ENCODE results near the gene USP54. TPM values are rescaled to one million over a fixed set of nuclear protein-coding genes. Genes with fewer than 3 reads are reported as not detected.
"Not testable (repeated sequence)": the region's sequence is repeated elsewhere in the genome, so short reads cannot be mapped to it uniquely, and the experiment has no call there.

The USP54 gene
- total and polyA plus RNA-seq, 9 donors, result 8.0 to 72.7 (median 32.0) TPM

DNA sequence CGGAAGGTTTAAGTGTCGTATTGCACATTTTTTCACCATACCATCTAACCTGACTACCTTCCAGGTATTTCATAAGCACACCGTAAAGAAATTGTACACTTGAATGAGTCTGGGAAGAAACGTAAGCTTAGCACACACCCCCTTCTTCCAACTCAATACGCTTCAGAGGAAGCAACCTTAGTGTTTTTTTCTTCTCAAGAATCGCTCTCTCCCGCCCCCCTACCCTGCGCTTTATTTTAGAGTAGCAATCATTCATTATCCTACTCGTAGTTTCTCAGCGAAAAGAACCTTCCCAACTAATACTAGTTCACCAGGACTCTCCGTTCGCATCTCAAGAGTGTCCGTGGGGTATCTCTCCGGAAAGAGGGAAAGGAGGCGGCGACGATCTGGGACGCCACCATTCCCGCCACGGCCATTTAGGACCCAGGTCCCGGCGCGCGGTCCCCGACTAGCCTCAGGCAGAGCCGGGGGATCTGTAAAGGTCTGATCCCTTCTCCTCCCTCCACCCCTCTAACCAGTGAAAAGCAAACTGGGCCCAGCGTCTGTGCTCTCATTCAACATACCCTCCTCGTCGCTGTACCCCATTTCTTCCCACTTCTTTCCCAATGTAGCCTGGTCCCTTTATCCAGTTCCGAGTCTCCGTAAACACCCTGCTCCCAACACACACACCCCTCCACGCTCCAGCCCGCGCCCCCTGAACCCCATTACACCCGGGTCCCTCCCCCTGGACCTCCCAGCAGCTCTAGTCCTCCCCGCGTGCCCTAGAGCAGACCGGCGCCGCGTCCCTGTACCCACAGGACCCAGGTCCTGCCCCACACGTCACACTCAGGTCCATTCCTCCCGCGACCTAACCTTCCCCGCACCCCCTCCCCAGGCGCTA, 34.1 kb upstream of the USP54 start:
- WGBS, 3 donors, result 0% methylated on average over 46 of the region's 46 CpGs
- TF ChIP-seq, protein P1, sequence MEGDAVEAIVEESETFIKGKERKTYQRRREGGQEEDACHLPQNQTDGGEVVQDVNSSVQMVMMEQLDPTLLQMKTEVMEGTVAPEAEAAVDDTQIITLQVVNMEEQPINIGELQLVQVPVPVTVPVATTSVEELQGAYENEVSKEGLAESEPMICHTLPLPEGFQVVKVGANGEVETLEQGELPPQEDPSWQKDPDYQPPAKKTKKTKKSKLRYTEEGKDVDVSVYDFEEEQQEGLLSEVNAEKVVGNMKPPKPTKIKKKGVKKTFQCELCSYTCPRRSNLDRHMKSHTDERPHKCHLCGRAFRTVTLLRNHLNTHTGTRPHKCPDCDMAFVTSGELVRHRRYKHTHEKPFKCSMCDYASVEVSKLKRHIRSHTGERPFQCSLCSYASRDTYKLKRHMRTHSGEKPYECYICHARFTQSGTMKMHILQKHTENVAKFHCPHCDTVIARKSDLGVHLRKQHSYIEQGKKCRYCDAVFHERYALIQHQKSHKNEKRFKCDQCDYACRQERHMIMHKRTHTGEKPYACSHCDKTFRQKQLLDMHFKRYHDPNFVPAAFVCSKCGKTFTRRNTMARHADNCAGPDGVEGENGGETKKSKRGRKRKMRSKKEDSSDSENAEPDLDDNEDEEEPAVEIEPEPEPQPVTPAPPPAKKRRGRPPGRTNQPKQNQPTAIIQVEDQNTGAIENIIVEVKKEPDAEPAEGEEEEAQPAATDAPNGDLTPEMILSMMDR (IDR thresholded peaks at IDR 0.05), result no peak
- TF ChIP-seq POLR2A (IDR thresholded peaks at IDR 0.05) (no peak), EP300 (IDR thresholded peaks at IDR 0.05) (no peak)
- Histone ChIP-seq H3K27ac (peak overlapping the region; percentile 16 to 73), H3K4me1 (ENCODE audit: insufficient read depth) (peaks cover 2% of the 10 kb centered on the region), H3K36me3 (no peaks in the 10 kb centered on the region), H3K9me3 (no peaks in the 10 kb centered on the region), H3K27me3 (no peaks in the 10 kb centered on the region), H3K4me3 (peak overlapping the region; percentile 91)
- intact Hi-C loops (cut with DNase I), result no loop called here
- DNase-seq, result peak in 3 of 5 donors; percentile 30 to 39 (median 31)

DNA sequence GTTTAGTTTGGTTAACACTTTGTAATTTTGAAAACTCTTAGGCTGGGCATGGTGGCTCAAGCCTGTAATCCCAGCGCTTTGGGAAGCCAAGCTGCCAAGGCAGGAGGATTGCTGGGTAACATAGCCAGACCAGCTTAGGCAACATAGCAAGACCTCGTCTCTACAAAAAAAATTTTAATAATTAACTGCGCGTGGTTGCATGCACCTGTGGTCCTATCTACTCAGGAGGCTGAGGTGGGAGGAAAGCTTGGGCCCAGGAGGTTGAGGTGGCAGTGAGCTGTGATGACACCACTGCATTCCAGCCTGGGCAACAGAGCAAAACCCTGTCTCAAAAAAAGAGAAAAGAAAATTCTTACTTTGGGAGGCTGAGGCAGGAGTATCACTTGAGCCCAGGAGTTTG, 31.9 kb upstream of the USP54 start:
- no peaks in the 10 kb centered on the region for H3K9me3 ChIP-seq
- 95 to 97% (median 95%) methylated on average over 4 of the region's 4 CpGs for WGBS, 3 donors
- no peak for TF ChIP-seq POLR2A (IDR thresholded peaks at IDR 0.05)
- TF ChIP-seq, protein P1 (IDR thresholded peaks at IDR 0.05), result no peak
- no peak for TF ChIP-seq EP300 (IDR thresholded peaks at IDR 0.05)
- DNase-seq, result no peak
- H3K4me3 ChIP-seq, result no peak overlapping the region
- peaks cover 2% of the 10 kb centered on the region for H3K4me1 ChIP-seq (ENCODE audit: insufficient read depth)
- no peaks in the 10 kb centered on the region for H3K27me3 ChIP-seq
- H3K36me3 ChIP-seq, result no peaks in the 10 kb centered on the region
- no peak overlapping the region for H3K27ac ChIP-seq
- intact Hi-C loops (cut with DNase I), result no loop called here

DNA sequence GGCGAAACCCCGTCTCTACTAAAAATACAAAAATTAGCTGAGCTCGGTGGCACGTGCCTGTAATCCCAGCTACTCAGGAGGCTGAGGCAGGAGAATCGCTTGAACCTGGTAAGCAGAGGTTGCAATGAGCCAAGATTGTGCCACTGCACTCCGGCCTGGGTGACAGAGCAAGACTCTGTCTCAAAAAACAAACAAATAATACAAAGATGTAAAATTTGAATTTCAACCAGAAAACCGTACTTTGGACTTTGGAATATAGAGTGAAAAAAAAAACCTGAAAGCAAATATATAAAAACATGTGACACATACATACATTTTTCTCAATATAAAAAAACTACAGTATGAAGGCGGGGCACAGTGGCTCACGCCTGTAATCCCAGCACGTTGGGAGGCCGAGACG, 29.8 kb upstream of the USP54 start:
- H3K27ac ChIP-seq; H3K9me3 ChIP-seq; DNase-seq; intact Hi-C loops (cut with DNase I); H3K4me3 ChIP-seq; H3K27me3 ChIP-seq; H3K36me3 ChIP-seq; H3K4me1 ChIP-seq (ENCODE audit: insufficient read depth): not testable (repeated sequence)
- 92 to 94% (median 94%) methylated on average over 12 of the region's 12 CpGs for WGBS, 3 donors

DNA sequence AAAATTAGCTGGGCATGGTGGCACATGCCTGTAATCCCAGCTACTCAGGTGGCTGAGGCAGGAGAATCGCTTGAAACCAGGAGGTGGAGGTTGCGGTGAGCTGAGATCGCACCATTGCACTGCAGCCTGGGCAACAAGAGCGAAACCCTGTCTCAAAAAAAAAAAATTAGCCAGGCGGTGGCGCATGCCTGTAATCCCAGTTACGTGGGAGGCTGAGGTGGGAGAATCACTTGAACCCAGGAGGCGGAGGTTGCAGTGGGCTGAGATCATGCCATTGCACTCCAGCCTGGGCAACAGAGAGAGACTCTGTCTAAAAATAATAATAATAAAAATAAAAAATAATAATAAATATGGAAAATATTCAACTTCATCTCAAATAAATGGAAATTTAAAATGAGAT, 26.0 kb upstream of the USP54 start:
- DNase-seq; H3K27ac ChIP-seq; H3K4me3 ChIP-seq; H3K4me1 ChIP-seq (ENCODE audit: insufficient read depth); intact Hi-C loops (cut with DNase I); H3K36me3 ChIP-seq; H3K9me3 ChIP-seq; H3K27me3 ChIP-seq: not testable (repeated sequence)
- 96 to 98% (median 97%) methylated on average over 8 of the region's 8 CpGs for WGBS, 3 donors

DNA sequence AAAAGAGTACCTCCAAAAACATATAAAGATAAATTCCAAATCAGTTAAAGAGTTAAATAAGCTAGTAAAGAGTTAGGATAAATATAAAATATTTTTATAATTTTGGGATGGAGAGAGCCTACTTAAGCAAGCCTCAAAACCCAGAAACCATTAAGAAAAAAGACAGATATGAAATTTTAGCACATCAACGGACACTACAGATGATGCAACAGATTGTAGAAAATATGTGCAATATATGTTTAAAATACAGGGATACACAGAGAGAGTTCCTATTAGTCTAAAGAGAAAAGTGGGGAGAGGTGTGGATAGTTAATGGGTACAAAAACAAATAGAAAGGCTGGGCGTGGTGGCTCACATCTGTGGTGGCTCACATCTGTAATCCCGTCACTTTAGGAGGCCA, 23.6 kb upstream of the USP54 start:
- no peak for TF ChIP-seq POLR2A (IDR thresholded peaks at IDR 0.05)
- TF ChIP-seq, protein P1 (IDR thresholded peaks at IDR 0.05), result no peak
- TF ChIP-seq EP300 (IDR thresholded peaks at IDR 0.05), result no peak
- no peak for DNase-seq
- intact Hi-C loops (cut with DNase I), result no loop called here
- Histone ChIP-seq H3K9me3 (no peaks in the 10 kb centered on the region), H3K36me3 (no peaks in the 10 kb centered on the region), H3K27ac (no peak overlapping the region), H3K4me3 (no peak overlapping the region), H3K4me1 (ENCODE audit: insufficient read depth) (no peaks in the 10 kb centered on the region), H3K27me3 (no peaks in the 10 kb centered on the region)
- WGBS, 3 donors, result 89 to 94% (median 92%) methylated on average over 3 of the region's 3 CpGs

Measured in ovary (tissue), 9 donors.